H1 (cell line): ENCODE results near the gene GPER1. TPM values are rescaled to one million over a fixed set of nuclear protein-coding genes. Genes with fewer than 3 reads are reported as not detected.

ENCODE experiments used
- CTCF ChIA-PET: fragments of 300-600 bp; sonication (Branson Sonifier 250); formaldehyde crosslinking; loops from one replicate; lab custom pipeline; 2021; ENCODE audit not compliant: partially characterized antibody; lab: Charles Lee
- POLR2A ChIA-PET: fragments of 300-600 bp; sonication (Branson Sonifier 250); formaldehyde crosslinking; loops from one replicate; lab custom pipeline; 2021; ENCODE audit warnings: inconsistent platforms; ENCODE audit not compliant: partially characterized antibody; lab: Charles Lee
- DNase-seq, 2 experiments: peaks; one replicate each; pipeline versions ENCODE4 v3.0.0 to v3.0.0-alpha.2; 2010 to 2022; ENCODE audit warnings: low spot score in 2 of 2, low read depth in 1 of 2, mixed read lengths in 1 of 2
- FAIRE-seq: peaks from 2 replicates; lab custom pipeline; 2011; peaks lifted over from hg19 to GRCh38; lab: Jason Lieb, UNC
- H2AFZ ChIP-seq: 2 replicates; pipeline ENCODE4 v1.8.1; 2012; ENCODE audit warnings: low read length, inconsistent platforms
- H2AK5ac ChIP-seq: 2 replicates; pipeline ENCODE4 v1.6.1; 2013; ENCODE audit warnings: low read depth, low read length
- H2BK120ac ChIP-seq: replicated peaks from 2 replicates; pipeline ENCODE3; 2013; ENCODE audit warnings: low read depth, low read length, inconsistent platforms
- H2BK12ac ChIP-seq: 2 replicates; pipeline ENCODE4 v1.6.1; 2013; ENCODE audit warnings: low read depth, low read length
- H2BK15ac ChIP-seq: 2 replicates; pipeline ENCODE4 v1.6.1; 2013; ENCODE audit warnings: low read length
- H2BK20ac ChIP-seq: 2 replicates; pipeline ENCODE4 v1.6.1; 2013; ENCODE audit warnings: low read length
- H2BK5ac ChIP-seq: 2 replicates; pipeline ENCODE4 v1.6.1; 2013; ENCODE audit warnings: low read depth, low read length
- H3K14ac ChIP-seq: 2 replicates; pipeline ENCODE4 v1.6.1; 2013; ENCODE audit warnings: inconsistent platforms; ENCODE audit not compliant: insufficient read length
- H3K18ac ChIP-seq: 2 replicates; pipeline ENCODE4 v1.6.1; 2013; ENCODE audit warnings: low read length; ENCODE audit errors: extremely low read depth
- H3K23ac ChIP-seq: 2 replicates; pipeline ENCODE4 v1.6.1; 2013; ENCODE audit warnings: inconsistent platforms; ENCODE audit not compliant: insufficient read length
- H3K23me2 ChIP-seq: 2 replicates; pipeline ENCODE4 v1.6.1; 2013; ENCODE audit warnings: low read depth, low read length
- H3K27ac ChIP-seq: 2 replicates; pipeline ENCODE4 v1.6.1; 2011; ENCODE audit warnings: low read depth, low read length, inconsistent platforms
- H3K27me3 ChIP-seq, 4 experiments: replicated peaks in 1 of 4; 1 replicate in 1 of 4; 2 replicates in 3 of 4; pipeline versions ENCODE4 v1.6.1 to v1.8.1; 2011 to 2013; ENCODE audit warnings: low read length in 3 of 4, mild to moderate bottlenecking in 3 of 4, inconsistent platforms in 2 of 4, mixed read lengths in 2 of 4, moderate library complexity in 1 of 4; ENCODE audit not compliant: control insufficient read depth in 3 of 4, insufficient read depth in 3 of 4; ENCODE audit errors: extremely low read depth in 1 of 4
- H3K36me3 ChIP-seq, 4 experiments: 2 replicates each; pipeline versions ENCODE4 v1.6.1 to v1.8.1; 2011 to 2013; ENCODE audit warnings: mild to moderate bottlenecking in 4 of 4, low read length in 3 of 4, moderate library complexity in 2 of 4, control low read depth in 1 of 4, inconsistent platforms in 1 of 4; ENCODE audit not compliant: insufficient read depth in 4 of 4, control insufficient read depth in 2 of 4
- H3K4ac ChIP-seq: replicated peaks from 2 replicates; pipeline ENCODE3; 2013; ENCODE audit warnings: low read length, low read depth, mixed read lengths, inconsistent platforms; ENCODE audit not compliant: insufficient read length
- H3K4me1 ChIP-seq, 4 experiments: replicated peaks in 1 of 4; 1 replicate in 1 of 4; 2 replicates in 3 of 4; pipeline versions ENCODE4 v1.6.1 to v1.8.1; 2011 to 2013; ENCODE audit warnings: low read length in 3 of 4, inconsistent platforms in 2 of 4, mixed read lengths in 1 of 4; ENCODE audit not compliant: insufficient read depth in 4 of 4, control insufficient read depth in 3 of 4
- H3K4me2 ChIP-seq, 2 experiments: 2 replicates each; pipeline versions ENCODE4 v1.6.1 to v1.8.1; 2011 to 2013; ENCODE audit warnings: low read depth in 2 of 2, low read length in 2 of 2, control low read depth in 1 of 2, inconsistent platforms in 1 of 2, mild to moderate bottlenecking in 1 of 2; ENCODE audit not compliant: insufficient read depth in 1 of 2
- H3K4me3 ChIP-seq, 4 experiments: fragments of 200-600, 300-600 bp in 1 of 4; sonication (generic), shearing (Covaris generic), sonication (Bioruptor Twin) in 1 of 4; 2 replicates each; pipeline versions ENCODE4 v1.5.1 to v1.8.1; 2011 to 2016; ENCODE audit warnings: low read length in 4 of 4, low read depth in 3 of 4, control low read depth in 2 of 4, inconsistent platforms in 2 of 4, mild to moderate bottlenecking in 2 of 4, mixed read lengths in 1 of 4, moderate library complexity in 1 of 4; ENCODE audit not compliant: insufficient read depth in 2 of 4; ENCODE audit errors: extremely low read depth in 1 of 4
- H3K56ac ChIP-seq: replicated peaks from 2 replicates; pipeline ENCODE3; 2013; ENCODE audit warnings: low read depth, mild to moderate bottlenecking, mixed read lengths, low read length, inconsistent platforms; ENCODE audit not compliant: insufficient read length
- H3K79me1 ChIP-seq: 2 replicates; pipeline ENCODE4 v1.6.1; 2013; ENCODE audit warnings: low read depth, low read length, control low read depth
- H3K79me2 ChIP-seq, 2 experiments: 2 replicates each; pipeline versions ENCODE4 v1.6.1 to v1.8.1; 2012 to 2013; ENCODE audit warnings: low read length in 2 of 2, mild to moderate bottlenecking in 2 of 2, inconsistent platforms in 1 of 2; ENCODE audit not compliant: insufficient read depth in 2 of 2, control insufficient read depth in 1 of 2
- H3K9ac ChIP-seq, 4 experiments: replicated peaks in 1 of 4; 1 replicate in 1 of 4; 2 replicates in 3 of 4; pipeline versions ENCODE4 v1.6.1 to v1.8.1; 2011 to 2013; ENCODE audit warnings: low read depth in 3 of 4, low read length in 3 of 4, control low read depth in 2 of 4, mild to moderate bottlenecking in 2 of 4, moderate library complexity in 2 of 4, inconsistent platforms in 1 of 4; ENCODE audit errors: extremely low read depth in 1 of 4
- H3K9me3 ChIP-seq, 2 experiments: 2 replicates each; pipeline versions ENCODE4 v1.6.1 to v1.8.1; 2012 to 2013; ENCODE audit warnings: mild to moderate bottlenecking in 2 of 2, moderate library complexity in 2 of 2, control low read depth in 1 of 2, inconsistent platforms in 1 of 2, low read depth in 1 of 2, low read length in 1 of 2, mixed read lengths in 1 of 2; ENCODE audit not compliant: insufficient read depth in 2 of 2
- H4K20me1 ChIP-seq, 2 experiments: replicated peaks in 1 of 2; 2 replicates each; pipeline versions ENCODE3 to v1.8.1; 2011 to 2013; ENCODE audit warnings: inconsistent platforms in 2 of 2, low read length in 2 of 2, mild to moderate bottlenecking in 1 of 2; ENCODE audit not compliant: insufficient read depth in 2 of 2, control insufficient read depth in 1 of 2
- H4K5ac ChIP-seq: 2 replicates; pipeline ENCODE4 v1.6.1; 2013; ENCODE audit warnings: low read length, low read depth, mixed read lengths, inconsistent platforms; ENCODE audit not compliant: insufficient read length
- H4K8ac ChIP-seq: 2 replicates; pipeline ENCODE4 v1.8.0; 2013; ENCODE audit warnings: mild to moderate bottlenecking, moderate library complexity, low read length, inconsistent platforms; ENCODE audit not compliant: insufficient read depth; ENCODE audit errors: extremely low read depth
- H4K91ac ChIP-seq: replicated peaks from 2 replicates; pipeline ENCODE3; 2013; ENCODE audit warnings: low read length, mixed read lengths, inconsistent platforms; ENCODE audit not compliant: insufficient read length
- BCL11A ChIP-seq, 2 experiments: IDR thresholded peaks; one replicate each; pipeline ENCODE4 v1.6.1; 2011; ENCODE audit warnings: low read depth in 2 of 2, low read length in 2 of 2, mild to moderate bottlenecking in 2 of 2
- BRCA1 ChIP-seq: IDR thresholded peaks from 2 replicates; pipeline ENCODE4 v1.6.1; 2012; ENCODE audit warnings: low read depth, low read length, improper control_type of control experiment
- WGBS, 2 experiments: shearing (Covaris generic) in 1 of 2; methylation state at CpG; one replicate each; pipeline versions ENCODE4 v1.1.6 to v1.1.7; 2013 to 2015; ENCODE audit warnings: low lambda C conversion rate in 2 of 2, mixed read lengths in 2 of 2, inconsistent platforms in 1 of 2, low coverage in 1 of 2, missing lambda C conversion rate in 1 of 2; ENCODE audit not compliant: insufficient replicate concordance in 2 of 2, insufficient coverage in 1 of 2, insufficient read length in 1 of 2; ENCODE audit errors: extremely low coverage in 1 of 2, missing lambda C conversion rate in 1 of 2; 5-methylcytosine and 5-hydroxymethylcytosine counted together
- polyA plus RNA-seq, 7 experiments: library from polyadenylated mRNA; depleted of rRNA in 3 of 7; stranded (reverse) in 5 of 7; unstranded in 2 of 7; fragments of >200 nt in 5 of 7; fragments of 200-250 nt in 2 of 7; gene quantifications; 1 replicate in 5 of 7; 2 replicates in 1 of 7; 4 replicates in 1 of 7; pipeline versions ENCODE4 v1.2.1 to v1.2.3, GENCODE V29; 2011 to 2013; ENCODE audit warnings: missing spikeins in 2 of 7, mixed read lengths in 2 of 7
- total RNA-seq: library from RNA; stranded (reverse); fragmentation: NEBNext Ultra II Directional; extraction: Animal tissue kit (Norgen Biotek cat#: 25700); gene quantifications from 2 replicates; pipeline ENCODE4 v1.2.1, GENCODE V29; 2021

GPER1 gene
- total and polyA plus RNA-seq, 2 of the 8 experiments (the other 6 are each of a cell fraction or from before 2014, with no cell fraction given), result 0.24 to 0.47 TPM

DNA sequence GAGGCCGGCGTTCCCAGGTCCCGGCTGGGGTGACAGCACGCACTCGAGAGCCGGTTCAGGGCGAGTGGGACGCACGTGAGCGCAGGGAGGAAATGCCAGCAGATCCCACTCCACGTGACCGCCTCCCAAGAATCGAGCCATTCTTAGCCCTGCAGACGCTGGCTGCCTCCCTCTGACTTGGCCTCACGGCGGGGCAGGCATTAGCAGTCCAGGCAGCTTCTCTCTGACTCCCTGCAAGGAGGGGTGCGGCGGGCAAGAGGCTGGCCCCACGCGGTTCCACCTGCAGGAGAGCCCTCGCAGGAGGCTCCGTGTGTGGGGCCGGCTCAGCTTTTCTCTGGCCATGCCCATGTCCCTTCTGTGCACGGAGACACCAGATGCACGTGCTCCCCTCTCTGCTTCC is 33.5 kb upstream of the GPER1 start:
- TF ChIP-seq BRCA1 (no peak), BCL11A (IDR thresholded peaks at IDR 0.05; ENCODE audit: low read depth in 2 of 2, low read length in 2 of 2) (no peak)
- Histone ChIP-seq H2AK5ac (no peak overlapping the region), H2BK15ac (no peak overlapping the region), H3K23ac (no peak overlapping the region), H4K20me1 (peaks cover 0 to 4% of the 10 kb centered on the region in 2 experiments), H4K5ac (no peak overlapping the region), H2BK12ac (no peak overlapping the region), H3K79me2 (no peaks in the 10 kb centered on the region), H3K36me3 (peaks cover 0 to 11% (median 0%) of the 10 kb centered on the region in 4 experiments; a peak in 1 of 8 replicates), H3K56ac (no peak overlapping the region), H3K4ac (no peak overlapping the region), H3K4me1 (peaks cover 3 to 23% (median 14%) of the 10 kb centered on the region in 4 experiments), H2AFZ (no peak overlapping the region), H2BK20ac (no peak overlapping the region), H3K27me3 (no peaks in the 10 kb centered on the region), H4K8ac (0 out of 2 replicates have a peak overlapping the region, but pooled peaks have one; percentile 31), H3K4me2 (no peak overlapping the region), H3K18ac (no peak overlapping the region), H3K4me3 (no peak overlapping the region), H2BK5ac (no peak overlapping the region; the same call in 1 of the 2 replicates), H2BK120ac (no peak overlapping the region), H3K9me3 (no peaks in the 10 kb centered on the region), H4K91ac (no peak overlapping the region), H3K79me1 (peaks cover 5% of the 10 kb centered on the region; the same call in 1 of the 2 replicates), H3K23me2 (no peaks in the 10 kb centered on the region), H3K14ac (no peak overlapping the region), H3K9ac (no peak overlapping the region; a peak in 1 of 7 replicates), H3K27ac (no peak overlapping the region)
- ChIA-PET POLR2A (interaction anchor here (1.0 to 2.0 kb wide), 3 partner anchors 10 to 55 kb away, joined by 3 to 5 read pairs (median 3); partner anchors contain the start of gene GPR146), CTCF (interaction anchor here (1.0 to 6.2 kb wide), 6 partner anchors 9 to 60 kb away, joined by 4 to 46 read pairs (median 19); partner anchors contain the start of gene GPR146)
- FAIRE-seq (no peak), DNase-seq (no peak)
- 90% methylated on average over 25 of the region's 25 CpGs; no CpG with 5 or more reads in 1 of the 2 experiments for WGBS, 2 experiments
